Measurements from ENCODE around the gene PCID2.

PCID2 gene

DNA sequence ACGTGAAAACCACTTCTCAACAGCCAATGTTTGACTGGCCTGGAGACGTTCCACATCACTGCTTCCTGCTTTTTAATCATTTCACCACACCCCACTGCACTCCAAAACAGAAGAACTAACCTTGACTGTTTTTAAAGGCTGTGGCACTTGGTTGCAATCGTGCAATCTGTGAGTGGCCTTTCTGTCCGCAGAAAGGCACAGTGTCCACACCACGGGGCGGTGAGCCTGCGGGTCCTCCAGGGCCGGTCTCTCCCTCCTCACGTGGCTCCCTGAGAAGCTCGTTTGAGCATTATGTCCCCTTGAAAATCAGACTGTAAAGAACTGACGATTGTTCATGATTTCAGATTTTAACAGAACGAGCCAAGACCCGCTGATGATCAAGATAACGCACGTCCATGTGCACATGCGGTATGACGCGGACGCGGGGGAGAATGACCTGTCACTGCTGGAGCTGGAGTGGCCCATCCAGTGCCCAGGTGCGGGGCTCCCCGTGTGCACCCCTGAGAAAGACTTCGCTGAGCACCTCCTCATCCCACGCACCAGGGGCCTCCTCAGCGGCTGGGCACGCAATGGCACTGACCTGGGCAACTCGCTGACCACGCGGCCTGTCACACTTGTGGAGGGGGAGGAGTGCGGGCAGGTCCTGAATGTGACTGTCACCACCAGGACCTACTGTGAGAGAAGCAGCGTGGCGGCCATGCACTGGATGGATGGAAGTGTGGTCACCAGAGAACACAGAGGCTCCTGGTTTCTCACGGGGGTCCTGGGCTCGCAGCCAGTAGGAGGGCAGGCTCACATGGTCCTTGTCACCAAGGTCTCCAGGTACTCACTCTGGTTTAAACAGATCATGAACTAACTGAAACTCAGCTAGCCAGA, 37.0 kb downstream of the PCID2 start:
- no peak for TF ChIP-seq CTCF (IDR thresholded peaks at IDR 0.05)
- no peak overlapping the region for H3K27ac ChIP-seq
- no peak for DNase-seq (ENCODE audit: low spot score)
- H3K4me3 ChIP-seq: no peak overlapping the region

- DNase-seq (ENCODE audit: low spot score): no peak
- H3K27ac ChIP-seq: no peak overlapping the region
- TF ChIP-seq CTCF (IDR thresholded peaks at IDR 0.05): no peak
Observed at GRCh38 chr13:113170511-113170910, 38.0 kb downstream of the PCID2 start.

GRCh38 chr13:113169277-113170272, 38.9 kb downstream of the PCID2 start:
- no peak overlapping the region for H3K27ac ChIP-seq
- no peak for TF ChIP-seq CTCF (IDR thresholded peaks at IDR 0.05)
- no peak for DNase-seq (ENCODE audit: low spot score)

More at GRCh38 chr13:113170511-113170910, 38.0 kb downstream of the PCID2 start:
- H3K4me3 ChIP-seq: no peak overlapping the region

GRCh38 chr13:113168211-113168610, 40.3 kb downstream of the PCID2 start:
- H3K27ac ChIP-seq: no peak overlapping the region
- TF ChIP-seq CTCF (IDR thresholded peaks at IDR 0.05): no peak
- no peak overlapping the region for H3K4me3 ChIP-seq
- DNase-seq (ENCODE audit: low spot score): no peak

More at GRCh38 chr13:113169277-113170272, 38.9 kb downstream of the PCID2 start:
- no peak overlapping the region for H3K4me3 ChIP-seq

DNA sequence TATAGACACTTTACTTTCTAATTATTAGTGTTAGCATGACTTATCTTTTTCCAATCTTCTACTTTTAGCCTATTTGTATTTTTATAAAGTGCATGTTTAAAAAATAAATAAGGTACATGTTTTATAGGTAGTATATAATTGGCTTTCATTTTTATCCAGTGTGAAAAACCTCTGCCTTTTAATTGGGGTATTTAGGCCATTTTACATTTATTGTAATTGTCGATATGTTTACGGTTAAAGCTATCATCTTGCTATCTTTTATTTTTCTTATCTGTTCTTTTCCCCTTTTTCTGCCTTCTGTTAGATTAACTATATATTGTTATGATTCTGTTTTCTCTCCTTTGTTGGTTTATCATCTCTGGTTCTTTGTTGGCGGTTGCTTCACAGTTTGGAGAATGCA, 40.9 kb downstream of the PCID2 start:
- Histone ChIP-seq H3K27ac (no peak overlapping the region), H3K4me3 (no peak overlapping the region)
- DNase-seq (ENCODE audit: low spot score): no peak
- no peak for TF ChIP-seq CTCF (IDR thresholded peaks at IDR 0.05)

- no peak overlapping the region for H3K27ac ChIP-seq
- DNase-seq (ENCODE audit: low spot score): no peak
- no peak for TF ChIP-seq CTCF (IDR thresholded peaks at IDR 0.05)
- H3K4me3 ChIP-seq: no peak overlapping the region
Observed at GRCh38 chr13:113167155-113167554, 41.3 kb downstream of the PCID2 start.

All from coronary artery (tissue), 2 donors.